Measurements from ENCODE around the gene GPSM3.

DNA sequence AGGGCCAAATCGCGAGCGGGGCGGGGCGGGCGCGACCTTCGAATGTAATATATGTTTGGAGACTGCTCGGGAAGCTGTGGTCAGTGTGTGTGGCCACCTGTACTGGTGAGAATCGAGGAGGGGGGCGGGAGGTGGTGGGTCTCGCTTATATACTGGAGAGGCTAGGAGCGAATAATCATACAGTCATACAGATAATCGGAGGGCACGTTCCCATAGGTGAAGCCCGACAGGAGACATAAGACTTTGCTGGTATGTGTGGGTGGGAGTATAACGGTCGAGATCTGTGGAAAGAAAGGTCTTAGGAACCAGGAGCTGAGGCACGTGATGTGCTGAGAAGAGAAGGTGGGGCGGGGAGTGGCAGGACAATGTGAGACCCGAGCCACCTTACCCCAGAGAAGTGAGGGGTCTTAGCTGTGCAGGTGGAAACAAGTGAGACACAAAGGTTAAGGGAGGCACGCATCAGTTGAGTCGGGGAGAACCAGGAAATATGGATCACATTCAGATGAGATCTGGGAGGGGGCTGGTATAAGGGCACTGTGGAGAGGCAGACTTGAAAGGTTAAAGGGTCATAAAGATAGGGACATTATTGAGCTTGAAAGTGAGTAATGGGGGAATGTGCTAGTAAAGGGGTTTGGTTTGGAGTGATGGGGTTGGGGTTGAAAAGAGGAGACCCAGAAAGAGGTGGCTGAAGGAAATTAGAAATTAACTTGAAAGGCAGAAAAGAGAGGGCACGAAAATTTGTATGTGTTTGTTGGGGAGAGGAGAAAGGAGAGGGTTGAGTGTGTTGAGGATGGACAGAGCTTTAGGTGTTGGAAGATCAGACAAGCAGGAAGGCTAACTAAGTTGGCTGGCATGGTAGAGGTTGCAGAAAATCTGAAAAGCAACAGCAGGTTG lies 13.6 kb downstream of the GPSM3 start:
- TF ChIP-seq, protein P1, sequence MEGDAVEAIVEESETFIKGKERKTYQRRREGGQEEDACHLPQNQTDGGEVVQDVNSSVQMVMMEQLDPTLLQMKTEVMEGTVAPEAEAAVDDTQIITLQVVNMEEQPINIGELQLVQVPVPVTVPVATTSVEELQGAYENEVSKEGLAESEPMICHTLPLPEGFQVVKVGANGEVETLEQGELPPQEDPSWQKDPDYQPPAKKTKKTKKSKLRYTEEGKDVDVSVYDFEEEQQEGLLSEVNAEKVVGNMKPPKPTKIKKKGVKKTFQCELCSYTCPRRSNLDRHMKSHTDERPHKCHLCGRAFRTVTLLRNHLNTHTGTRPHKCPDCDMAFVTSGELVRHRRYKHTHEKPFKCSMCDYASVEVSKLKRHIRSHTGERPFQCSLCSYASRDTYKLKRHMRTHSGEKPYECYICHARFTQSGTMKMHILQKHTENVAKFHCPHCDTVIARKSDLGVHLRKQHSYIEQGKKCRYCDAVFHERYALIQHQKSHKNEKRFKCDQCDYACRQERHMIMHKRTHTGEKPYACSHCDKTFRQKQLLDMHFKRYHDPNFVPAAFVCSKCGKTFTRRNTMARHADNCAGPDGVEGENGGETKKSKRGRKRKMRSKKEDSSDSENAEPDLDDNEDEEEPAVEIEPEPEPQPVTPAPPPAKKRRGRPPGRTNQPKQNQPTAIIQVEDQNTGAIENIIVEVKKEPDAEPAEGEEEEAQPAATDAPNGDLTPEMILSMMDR (IDR thresholded peaks at IDR 0.05) = no peak
- TF ChIP-seq POLR2A (IDR thresholded peaks at IDR 0.05) = no peak
